OCI-LY7 (cell line): Measurements from ENCODE around the gene TPK1. TPM values are rescaled to one million over a fixed set of nuclear protein-coding genes. Genes with fewer than 3 reads are reported as not detected.

Experiments
- BruUV-seq: library from RNA; stranded (reverse); fragments of 400-500 nt; replicated peaks from 2 replicates; lab custom pipeline; 2021; lab: Mats Ljungman, UMichigan
- CTCF ChIA-PET: fragments of 300-600 bp; sonication (Branson Sonifier 250); formaldehyde crosslinking; loops from one replicate; lab custom pipeline; 2022; ENCODE audit warnings: antibody characterized with exemption; ENCODE audit not compliant: unreplicated experiment; lab: Charles Lee
- POLR2A ChIA-PET: fragments of 300-600 bp; sonication (Branson Sonifier 250); formaldehyde crosslinking; loops from one replicate; lab custom pipeline; 2022; ENCODE audit warnings: antibody characterized with exemption; lab: Charles Lee
- DNase-seq: peaks from one replicate; pipeline ENCODE4 v3.0.0-alpha.2; 2015; ENCODE audit warnings: low spot score
- H2AFZ ChIP-seq: fragments of 200-600 bp; sonication (generic), shearing (Covaris generic); 2 replicates; pipeline ENCODE4 v1.6.1; 2014; ENCODE audit warnings: mild to moderate bottlenecking, antibody characterized with exemption, low read length, moderate library complexity
- H3K27ac ChIP-seq: fragments of 200-600 bp; sonication (generic); 2 replicates; pipeline ENCODE4 v1.5.1; 2014; ENCODE audit warnings: mixed run types, low read depth, mild to moderate bottlenecking, moderate library complexity, low read length, inconsistent platforms; ENCODE audit not compliant: poor library complexity, severe bottlenecking
- H3K36me3 ChIP-seq: fragments of 200-600 bp; sonication (generic); 2 replicates; pipeline ENCODE4 v1.6.1; 2014; ENCODE audit warnings: mild to moderate bottlenecking, antibody characterized with exemption, low read length, moderate library complexity, mixed read lengths; ENCODE audit not compliant: insufficient read depth
- H3K4me1 ChIP-seq: fragments of 200-600 bp; sonication (generic); 2 replicates; pipeline ENCODE4 v1.5.1; 2014; ENCODE audit warnings: mild to moderate bottlenecking, low read length; ENCODE audit not compliant: insufficient read depth, poor library complexity, severe bottlenecking
- H3K4me2 ChIP-seq: fragments of 200-600 bp; sonication (generic); 2 replicates; pipeline ENCODE4 v1.6.1; 2014; ENCODE audit warnings: mild to moderate bottlenecking, low read length
- H3K4me3 ChIP-seq: fragments of 200-600 bp; sonication (generic); 2 replicates; pipeline ENCODE4 v1.5.1; 2014; ENCODE audit warnings: mild to moderate bottlenecking, low read depth, low read length; ENCODE audit not compliant: poor library complexity, severe bottlenecking
- H3K79me2 ChIP-seq: fragments of 200-600 bp; sonication (generic); 2 replicates; pipeline ENCODE4 v1.6.1; 2016; ENCODE audit warnings: low read depth, mild to moderate bottlenecking, low read length, moderate library complexity, mixed read lengths; ENCODE audit not compliant: insufficient read depth
- H3K9me2 ChIP-seq: fragments of 200-600 bp; sonication (generic); 2 replicates; pipeline ENCODE4 v1.6.1; 2016; ENCODE audit warnings: mild to moderate bottlenecking, low read length, mixed read lengths; ENCODE audit not compliant: insufficient read depth
- H3K9me3 ChIP-seq: fragments of 200-600 bp; sonication (generic); 2 replicates; pipeline ENCODE4 v1.6.1; 2014; ENCODE audit warnings: mild to moderate bottlenecking, mixed run types, low read length, mixed read lengths
- H4K20me1 ChIP-seq: fragments of 200-600 bp; sonication (generic); 2 replicates; pipeline ENCODE4 v1.6.1; 2014; ENCODE audit warnings: mild to moderate bottlenecking, antibody characterized with exemption, low read length, moderate library complexity, mixed read lengths; ENCODE audit not compliant: insufficient read depth
- EZH2phosphoT487 ChIP-seq: fragments of 200-600 bp; sonication (generic); IDR thresholded peaks from 2 replicates; pipeline ENCODE4 v1.6.1; 2018; ENCODE audit warnings: low read depth, borderline replicate concordance, mild to moderate bottlenecking, mixed run types, antibody characterized with exemption, low read length, moderate library complexity, mixed read lengths
- intact Hi-C: fragments of 100-400 bp; cut with micrococcal nuclease; formaldehyde crosslinking; loops from one replicate; pipeline ENCODE4 v1.10.0; 2022; ENCODE audit not compliant: unreplicated experiment
- total RNA-seq, 2 experiments: library from RNA; depleted of rRNA in 1 of 2; stranded (reverse); fragments of >200 nt in 1 of 2; shearing (Covaris generic) in 1 of 2; gene quantifications; 2 replicates each; pipeline ENCODE4 v1.2.3, GENCODE V29; 2014 to 2022
- TF ChIP-seq, protein P1 (sequence below): fragments of 200-600 bp; sonication (generic); conservative IDR thresholded peaks from 2 replicates; pipeline ENCODE4 v1.5.1; 2014; ENCODE audit warnings: mild to moderate bottlenecking, antibody characterized with exemption, low read length, moderate library complexity, mixed read lengths

Gene TPK1
- total RNA-seq, 2 experiments from 2014 or later = 6.7 to 12.5 TPM

DNA sequence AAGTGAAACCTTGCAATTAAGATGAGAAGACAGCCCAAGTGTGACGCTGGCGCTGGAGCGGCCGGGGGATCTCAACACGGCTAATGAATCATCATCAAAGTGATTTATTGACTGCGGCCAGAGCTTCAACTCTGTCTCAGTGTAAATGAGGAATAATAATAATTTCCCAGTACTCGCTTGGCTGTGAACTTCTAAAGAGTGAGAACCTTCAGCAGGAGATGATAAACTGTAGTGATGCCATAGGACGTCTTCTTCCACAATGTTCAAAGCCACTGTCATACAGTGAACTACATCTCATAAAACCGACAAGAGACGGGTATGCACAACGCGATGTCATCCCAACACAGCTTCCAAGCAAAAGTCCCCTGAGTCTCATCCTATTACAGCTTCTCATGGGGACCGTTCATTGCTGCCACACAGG lies 308.8 kb downstream of the TPK1 start:
- DNase-seq = no peak
- H3K9me2 ChIP-seq = no peaks in the 10 kb centered on the region
- H3K79me2 ChIP-seq = no peaks in the 10 kb centered on the region
- no TSS peak for BruUV-seq
- no peaks in the 10 kb centered on the region for H3K4me1 ChIP-seq
- no peaks in the 10 kb centered on the region for H4K20me1 ChIP-seq
- H3K4me2 ChIP-seq = no peak overlapping the region
- TF ChIP-seq, protein P1, sequence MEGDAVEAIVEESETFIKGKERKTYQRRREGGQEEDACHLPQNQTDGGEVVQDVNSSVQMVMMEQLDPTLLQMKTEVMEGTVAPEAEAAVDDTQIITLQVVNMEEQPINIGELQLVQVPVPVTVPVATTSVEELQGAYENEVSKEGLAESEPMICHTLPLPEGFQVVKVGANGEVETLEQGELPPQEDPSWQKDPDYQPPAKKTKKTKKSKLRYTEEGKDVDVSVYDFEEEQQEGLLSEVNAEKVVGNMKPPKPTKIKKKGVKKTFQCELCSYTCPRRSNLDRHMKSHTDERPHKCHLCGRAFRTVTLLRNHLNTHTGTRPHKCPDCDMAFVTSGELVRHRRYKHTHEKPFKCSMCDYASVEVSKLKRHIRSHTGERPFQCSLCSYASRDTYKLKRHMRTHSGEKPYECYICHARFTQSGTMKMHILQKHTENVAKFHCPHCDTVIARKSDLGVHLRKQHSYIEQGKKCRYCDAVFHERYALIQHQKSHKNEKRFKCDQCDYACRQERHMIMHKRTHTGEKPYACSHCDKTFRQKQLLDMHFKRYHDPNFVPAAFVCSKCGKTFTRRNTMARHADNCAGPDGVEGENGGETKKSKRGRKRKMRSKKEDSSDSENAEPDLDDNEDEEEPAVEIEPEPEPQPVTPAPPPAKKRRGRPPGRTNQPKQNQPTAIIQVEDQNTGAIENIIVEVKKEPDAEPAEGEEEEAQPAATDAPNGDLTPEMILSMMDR = no peak
- no peak for TF ChIP-seq EZH2phosphoT487
- H3K4me3 ChIP-seq = no peak overlapping the region
- no peaks in the 10 kb centered on the region for H3K9me3 ChIP-seq
- CTCF ChIA-PET = no interaction called here
- no peak overlapping the region for H2AFZ ChIP-seq
- POLR2A ChIA-PET = no interaction called here
- no peak overlapping the region for H3K27ac ChIP-seq
- no peaks in the 10 kb centered on the region for H3K36me3 ChIP-seq
- intact Hi-C loops = no loop called here

DNA sequence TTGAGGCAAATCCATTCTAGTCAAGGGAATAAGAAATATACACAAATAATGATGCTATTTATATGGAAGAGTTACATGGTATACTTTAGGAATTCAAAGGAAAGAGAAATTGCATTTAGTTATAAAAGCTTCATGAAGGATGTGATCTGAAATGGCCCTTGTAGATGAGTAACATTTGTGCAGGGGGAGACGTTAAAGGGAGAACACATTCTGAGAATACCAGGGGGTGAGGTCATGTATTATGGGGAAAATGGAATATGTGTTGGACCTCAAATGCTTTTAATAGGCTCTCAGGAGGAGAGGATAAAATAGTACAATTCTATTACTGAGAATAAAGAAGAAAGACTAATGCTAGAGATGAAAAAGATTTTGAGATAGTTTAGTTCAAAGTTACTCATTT lies 309.9 kb downstream of the TPK1 start:
- Histone ChIP-seq H3K36me3 (no peaks in the 10 kb centered on the region), H3K9me2 (no peaks in the 10 kb centered on the region), H3K9me3 (no peaks in the 10 kb centered on the region), H4K20me1 (no peaks in the 10 kb centered on the region), H2AFZ (no peak overlapping the region), H3K4me2 (no peak overlapping the region), H3K4me1 (no peaks in the 10 kb centered on the region), H3K4me3 (no peak overlapping the region), H3K79me2 (no peaks in the 10 kb centered on the region), H3K27ac (no peak overlapping the region)
- ChIA-PET POLR2A (no interaction called here), CTCF (no interaction called here)
- no TSS peak for BruUV-seq
- TF ChIP-seq, protein P1 = no peak
- TF ChIP-seq EZH2phosphoT487 = no peak
- no peak for DNase-seq
- intact Hi-C loops = no loop called here

DNA sequence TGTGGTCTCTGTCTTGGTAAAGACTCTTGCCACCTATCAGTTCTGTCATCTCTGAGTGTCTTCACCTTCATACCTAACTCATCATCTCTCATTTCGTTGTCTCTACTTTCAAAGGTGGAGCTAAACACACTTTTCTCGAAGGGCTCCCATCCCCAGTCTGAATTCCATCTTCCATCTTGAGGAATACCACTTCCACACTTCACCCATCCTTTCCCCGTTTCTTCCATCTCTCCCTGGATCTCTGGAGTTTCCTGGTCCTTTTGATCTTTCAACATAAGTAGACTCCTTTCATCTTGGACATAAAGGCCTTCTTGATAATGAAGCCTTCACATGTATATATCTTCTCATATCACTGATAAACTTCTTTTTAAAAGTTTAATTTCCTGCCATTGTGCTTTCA lies 311.6 kb downstream of the TPK1 start:
- DNase-seq = no peak
- intact Hi-C loops = no loop called here
- Histone ChIP-seq H3K27ac (no peak overlapping the region), H3K4me2 (no peak overlapping the region), H2AFZ (no peak overlapping the region), H3K36me3 (no peaks in the 10 kb centered on the region), H3K9me2 (no peaks in the 10 kb centered on the region), H3K4me1 (no peaks in the 10 kb centered on the region), H4K20me1 (no peaks in the 10 kb centered on the region), H3K4me3 (no peak overlapping the region), H3K9me3 (no peaks in the 10 kb centered on the region), H3K79me2 (no peaks in the 10 kb centered on the region)
- no peak for TF ChIP-seq EZH2phosphoT487
- TF ChIP-seq, protein P1 = no peak
- ChIA-PET CTCF (no interaction called here), POLR2A (interaction anchor here (0.7 kb wide), 1 partner anchor 77 kb away, joined by 3 read pairs; no protein-coding TSS in a partner anchor)
- BruUV-seq = no TSS peak
